GM18858 (cell line): ENCODE measurements around the gene ZNF853.
"Not testable (repeated sequence)": the region's sequence is repeated elsewhere in the genome, so short reads cannot be mapped to it uniquely, and the experiment has no call there.

Experiments
- ATAC-seq: cut with Tn5 transposase; IDR thresholded peaks from one replicate; pipeline ENCODE4 v1.9.1; 2021; ENCODE audit not compliant: unreplicated experiment

The ZNF853 gene

DNA sequence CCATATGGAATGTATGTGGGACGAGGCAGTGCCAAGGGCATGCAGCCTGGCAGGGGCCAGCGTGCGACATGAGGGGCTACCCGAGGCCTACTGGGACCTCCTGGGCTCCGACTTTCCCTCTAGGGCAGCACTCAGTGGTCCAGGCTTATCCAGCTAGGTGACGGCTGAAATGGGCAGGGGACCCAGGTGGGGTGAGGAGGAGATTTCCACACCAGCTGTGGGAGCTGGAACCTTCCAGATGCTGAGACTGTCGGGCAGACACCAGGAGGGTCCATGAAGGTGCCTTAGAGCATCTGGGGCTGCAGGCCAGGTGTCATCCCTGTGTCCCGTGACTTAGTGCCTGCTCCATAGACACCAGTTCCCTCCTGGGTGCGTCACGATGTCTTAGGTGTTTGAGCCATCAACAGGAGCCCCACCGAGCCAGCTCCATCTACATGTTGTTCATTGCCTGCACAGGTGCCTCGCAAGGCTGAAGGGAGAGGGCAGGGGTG is 35.2 kb downstream of the ZNF853 start:
- ATAC-seq = no peak

GRCh38 chr7:6651851-6652445 is 36.5 kb downstream of the ZNF853 start:
- ATAC-seq = no peak

GRCh38 chr7:6652446-6653011 is 37.1 kb downstream of the ZNF853 start:
- no peak for ATAC-seq

DNA sequence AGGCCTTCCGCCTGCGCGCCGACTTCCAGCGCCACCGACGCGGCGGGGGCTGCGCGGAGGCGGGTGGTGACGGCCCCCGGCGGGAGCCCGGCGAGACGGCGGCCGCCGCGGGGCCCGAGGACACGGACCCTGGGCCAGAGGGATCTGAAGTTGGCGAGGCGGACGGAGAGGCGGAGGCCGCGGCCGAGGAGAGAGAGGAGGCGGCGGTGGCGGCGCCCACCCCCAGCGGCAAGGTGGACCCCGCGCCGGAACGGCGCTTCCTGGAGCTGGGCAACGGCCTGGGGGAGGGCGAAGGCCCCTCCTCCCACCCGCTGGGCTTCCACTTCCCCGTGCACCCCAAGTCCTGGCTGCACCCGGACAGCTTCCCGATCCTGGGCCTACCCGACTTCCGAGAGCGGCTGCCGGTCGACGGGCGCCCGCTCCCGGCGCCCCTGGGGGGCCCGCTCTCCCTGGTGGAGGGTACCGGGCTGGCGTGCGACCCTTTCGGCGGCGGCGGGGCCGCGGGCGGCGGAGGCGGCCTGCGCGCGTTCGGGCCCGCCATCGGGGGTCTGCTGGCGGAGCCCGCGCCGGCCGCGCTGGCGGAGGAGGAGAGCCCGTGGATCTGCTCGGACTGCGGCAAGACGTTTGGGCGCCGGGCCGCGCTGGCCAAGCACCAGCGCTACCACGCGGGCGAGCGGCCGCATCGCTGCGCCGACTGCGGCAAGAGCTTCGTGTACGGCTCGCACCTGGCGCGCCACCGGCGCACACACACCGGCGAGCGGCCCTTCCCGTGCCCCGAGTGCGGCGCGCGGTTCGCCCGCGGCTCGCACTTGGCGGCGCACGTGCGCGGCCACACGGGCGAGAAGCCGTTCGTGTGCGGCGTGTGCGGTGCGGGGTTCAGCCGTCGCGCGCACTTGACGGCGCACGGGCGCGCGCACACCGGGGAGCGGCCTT is 37.9 kb downstream of the ZNF853 start:
- no peak for ATAC-seq

- ATAC-seq = no peak
Observed at GRCh38 chr7:6654113-6654841, 38.9 kb downstream of the ZNF853 start.

- ATAC-seq = no peak
Observed at GRCh38 chr7:6654842-6655610, 39.6 kb downstream of the ZNF853 start.

GRCh38 chr7:6655636-6656385 is 40.4 kb downstream of the ZNF853 start:
- no peak for ATAC-seq

DNA sequence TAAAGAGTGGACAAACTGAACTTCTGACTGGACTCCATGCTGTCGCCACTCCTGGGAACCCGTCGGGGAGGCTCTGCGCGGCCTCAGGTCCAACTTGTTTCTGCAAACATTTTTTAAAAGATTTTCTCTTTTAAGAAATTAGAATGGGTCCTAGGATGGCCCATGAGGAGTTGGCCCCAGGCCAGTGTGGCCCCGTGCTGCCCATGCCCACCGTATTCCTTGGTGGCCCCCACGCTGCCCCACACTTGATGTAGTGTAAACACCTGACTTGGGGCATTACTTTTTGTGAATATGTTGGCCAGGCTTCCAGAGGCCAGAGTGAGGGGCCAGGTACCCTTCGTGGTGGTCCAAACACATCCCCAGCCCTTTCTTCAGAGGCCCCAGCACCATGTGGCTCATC is 41.0 kb downstream of the ZNF853 start:
- ATAC-seq = no peak

DNA sequence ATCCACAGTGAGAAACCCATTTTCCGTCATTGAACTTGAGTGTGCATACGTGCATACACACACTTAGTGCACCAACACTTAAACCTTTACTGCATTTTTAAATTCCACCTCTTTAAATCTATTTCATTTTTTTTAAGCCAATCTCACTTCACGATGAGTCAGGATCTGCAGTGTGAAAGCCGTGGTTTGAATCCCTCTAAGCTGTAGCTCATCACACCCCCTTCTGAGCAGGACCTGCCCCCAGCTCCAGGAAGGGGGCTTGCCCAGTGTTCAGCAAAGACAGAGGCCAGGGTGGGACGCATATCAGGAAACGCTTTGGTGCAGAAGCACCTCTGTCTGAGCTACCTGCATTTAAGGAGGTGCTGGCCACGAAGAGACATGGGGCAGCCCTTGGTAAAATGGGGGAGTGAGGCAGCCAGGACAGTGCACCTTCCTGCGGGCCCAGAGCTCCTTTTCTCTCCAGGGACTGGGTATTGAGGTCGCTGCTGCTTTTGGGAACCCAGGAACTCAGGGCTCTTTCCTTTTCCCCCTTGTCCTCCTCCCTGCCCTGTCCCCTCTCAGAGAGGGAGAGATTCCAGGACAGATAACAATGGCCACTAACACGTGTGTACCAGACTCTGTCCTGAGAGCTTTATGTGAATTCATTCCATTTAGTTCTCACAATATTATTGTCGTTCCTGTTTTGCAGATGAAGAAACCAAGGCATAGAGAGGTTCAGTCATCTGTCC is 43.4 kb downstream of the ZNF853 start:
- no peak for ATAC-seq

DNA sequence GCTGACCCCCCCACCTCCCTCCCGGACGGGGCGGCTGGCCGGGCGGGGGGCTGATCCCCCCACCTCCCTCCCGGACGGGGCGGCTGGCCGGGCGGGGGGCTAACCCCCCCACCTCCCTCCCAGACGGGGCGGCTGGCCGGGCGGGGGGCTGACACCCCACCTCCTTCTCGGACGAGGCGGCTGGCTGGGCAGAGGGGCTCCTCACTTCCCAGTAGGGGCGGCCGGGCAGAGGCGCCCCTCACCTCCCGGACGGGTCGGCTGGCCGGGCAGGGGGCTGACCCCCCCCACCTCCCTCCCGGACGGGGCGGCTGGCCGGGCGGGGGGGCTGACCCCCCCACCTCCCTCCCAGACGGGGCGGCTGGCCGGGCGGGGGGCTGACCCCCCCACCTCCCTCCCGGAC is 55.4 kb downstream of the ZNF853 start:
- ATAC-seq = not testable (repeated sequence)
